ENCODE data around the gene RECQL5. TPM values are rescaled to one million over a fixed set of nuclear protein-coding genes. Genes with fewer than 3 reads are reported as not detected.

Gene RECQL5
- total RNA-seq, 1 experiment from 2014 or later, result 67.0 TPM

DNA sequence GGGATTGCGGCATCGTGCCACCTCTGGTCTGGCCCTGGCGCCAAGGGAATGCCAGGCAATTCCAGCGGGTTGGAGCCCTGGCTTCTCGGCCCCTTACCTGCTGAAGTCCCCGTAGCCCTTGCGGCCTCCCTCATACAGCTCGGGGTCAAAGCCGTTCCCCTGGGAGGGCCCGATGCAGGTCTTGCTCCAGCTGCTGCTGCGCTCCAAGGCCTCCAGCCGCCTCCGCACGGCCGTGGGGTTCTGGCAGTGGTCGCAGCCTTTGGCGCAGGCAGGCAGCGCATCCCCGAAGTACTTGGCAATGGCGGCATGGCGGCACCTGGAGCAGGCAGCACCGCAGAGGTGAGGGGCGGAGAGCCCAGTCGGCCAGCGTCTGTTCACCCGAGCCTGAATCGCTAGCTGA, 35.6 kb downstream of the RECQL5 start:
- Histone ChIP-seq H3K27me3 (replicated peaks; ENCODE audit: control insufficient read depth, insufficient read depth, low read length) (no peaks in the 10 kb centered on the region), H3K9me3 (no peaks in the 10 kb centered on the region), H3K36me3 (ENCODE audit: control insufficient read depth, insufficient read depth, low read length) (peaks cover 7% of the 10 kb centered on the region), H3K4me3 (ENCODE audit: low read depth, low read length) (no peak overlapping the region), H3K4me1 (peaks cover 19% of the 10 kb centered on the region)
- peaks cover 9% of the 10 kb centered on the region for H3K4me1 Mint-ChIP-seq (ENCODE audit: low read depth, unreplicated experiment)
- ChIA-PET CTCF (interaction anchor here (1.0 to 3.1 kb wide), 2 partner anchors 11 to 12 kb away, joined by 3 to 22 read pairs; no protein-coding TSS in a partner anchor), POLR2A (no interaction called here)
- intact Hi-C loops (cut with micrococcal nuclease; ENCODE audit: unreplicated experiment), result no loop called here
- DNase-seq, result no peak
- H3K27me3 Mint-ChIP-seq (ENCODE audit: insufficient read depth, unreplicated experiment), result no peaks in the 10 kb centered on the region
- H3K27ac Mint-ChIP-seq (ENCODE audit: unreplicated experiment), result no peak overlapping the region
- H3K36me3 Mint-ChIP-seq (ENCODE audit: insufficient read depth, unreplicated experiment), result peaks cover 28% of the 10 kb centered on the region
- BruUV-seq (replicated peaks), result no TSS peak
- no peaks in the 10 kb centered on the region for H3K9me3 Mint-ChIP-seq (ENCODE audit: unreplicated experiment)
- no peak overlapping the region for H3K4me3 Mint-ChIP-seq (ENCODE audit: unreplicated experiment)
- TF ChIP-seq, protein P1, sequence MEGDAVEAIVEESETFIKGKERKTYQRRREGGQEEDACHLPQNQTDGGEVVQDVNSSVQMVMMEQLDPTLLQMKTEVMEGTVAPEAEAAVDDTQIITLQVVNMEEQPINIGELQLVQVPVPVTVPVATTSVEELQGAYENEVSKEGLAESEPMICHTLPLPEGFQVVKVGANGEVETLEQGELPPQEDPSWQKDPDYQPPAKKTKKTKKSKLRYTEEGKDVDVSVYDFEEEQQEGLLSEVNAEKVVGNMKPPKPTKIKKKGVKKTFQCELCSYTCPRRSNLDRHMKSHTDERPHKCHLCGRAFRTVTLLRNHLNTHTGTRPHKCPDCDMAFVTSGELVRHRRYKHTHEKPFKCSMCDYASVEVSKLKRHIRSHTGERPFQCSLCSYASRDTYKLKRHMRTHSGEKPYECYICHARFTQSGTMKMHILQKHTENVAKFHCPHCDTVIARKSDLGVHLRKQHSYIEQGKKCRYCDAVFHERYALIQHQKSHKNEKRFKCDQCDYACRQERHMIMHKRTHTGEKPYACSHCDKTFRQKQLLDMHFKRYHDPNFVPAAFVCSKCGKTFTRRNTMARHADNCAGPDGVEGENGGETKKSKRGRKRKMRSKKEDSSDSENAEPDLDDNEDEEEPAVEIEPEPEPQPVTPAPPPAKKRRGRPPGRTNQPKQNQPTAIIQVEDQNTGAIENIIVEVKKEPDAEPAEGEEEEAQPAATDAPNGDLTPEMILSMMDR (IDR thresholded peaks at IDR 0.05; ENCODE audit: insufficient read depth in 1 of 2, low read depth in 1 of 2, low read length in 1 of 2, severe bottlenecking in 1 of 2, unreplicated experiment in 1 of 2), result no peak

DNA sequence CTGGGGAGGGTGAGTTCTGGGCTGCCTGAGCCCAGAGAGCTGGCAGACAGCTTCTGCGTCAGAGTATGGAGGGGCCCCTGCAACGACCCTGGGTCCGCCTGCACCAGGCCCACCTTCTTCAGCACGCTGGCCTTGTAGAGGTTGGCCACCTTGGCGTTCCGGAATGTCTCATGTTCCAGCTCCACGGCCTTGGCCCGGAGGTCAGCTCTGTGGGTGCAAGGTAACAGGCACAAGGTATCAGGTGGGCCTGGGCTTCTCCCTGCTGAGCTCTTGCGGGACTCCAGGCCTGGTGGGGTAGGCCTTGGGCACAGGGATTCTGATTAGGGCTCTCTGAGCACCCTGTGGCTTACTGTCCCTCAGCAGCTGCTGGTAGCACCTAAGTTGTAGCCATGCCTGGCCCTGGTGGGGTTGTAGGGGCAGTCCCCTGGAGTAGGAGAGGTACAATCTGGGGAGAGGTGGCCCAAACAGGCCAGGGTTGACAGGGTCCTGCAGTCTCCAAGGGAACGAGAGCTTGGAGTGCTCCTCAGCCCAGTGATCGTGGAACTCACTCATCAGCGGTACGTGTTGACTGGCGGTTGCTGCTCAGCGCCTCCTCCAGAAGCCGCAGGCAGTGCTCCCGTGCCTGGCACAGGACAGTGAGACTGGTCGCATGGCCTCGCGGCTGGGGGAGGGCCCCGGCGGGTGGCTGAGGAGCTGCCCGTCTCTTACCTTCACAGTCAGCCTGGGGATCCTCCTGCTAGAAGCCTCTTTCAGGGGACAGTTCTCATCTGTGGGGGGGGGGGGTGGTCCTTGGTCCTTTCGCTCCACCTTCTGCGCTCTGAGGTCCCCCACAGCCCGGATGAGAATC, 36.7 kb downstream of the RECQL5 start:
- no peaks in the 10 kb centered on the region for H3K27me3 ChIP-seq (replicated peaks; ENCODE audit: control insufficient read depth, insufficient read depth, low read length)
- H3K4me3 ChIP-seq (ENCODE audit: low read depth, low read length), result no peak overlapping the region
- no peaks in the 10 kb centered on the region for H3K9me3 ChIP-seq
- no peaks in the 10 kb centered on the region for H3K9me3 Mint-ChIP-seq (ENCODE audit: unreplicated experiment)
- peaks cover 19% of the 10 kb centered on the region for H3K4me1 ChIP-seq
- TF ChIP-seq, protein P1 (IDR thresholded peaks at IDR 0.05; ENCODE audit: insufficient read depth in 1 of 2, low read depth in 1 of 2, low read length in 1 of 2, severe bottlenecking in 1 of 2, unreplicated experiment in 1 of 2), result no peak
- peaks cover 9% of the 10 kb centered on the region for H3K4me1 Mint-ChIP-seq (ENCODE audit: low read depth, unreplicated experiment)
- BruUV-seq (replicated peaks), result no TSS peak
- H3K4me3 Mint-ChIP-seq (ENCODE audit: unreplicated experiment), result no peak overlapping the region
- no peaks in the 10 kb centered on the region for H3K27me3 Mint-ChIP-seq (ENCODE audit: insufficient read depth, unreplicated experiment)
- no peak for DNase-seq
- intact Hi-C loops (cut with micrococcal nuclease; ENCODE audit: unreplicated experiment), result no loop called here
- ChIA-PET CTCF (interaction anchor here (0.6 to 1.7 kb wide), 7 partner anchors 11 to 120 kb away, joined by 3 to 7 read pairs (median 5); no protein-coding TSS in a partner anchor), POLR2A (no interaction called here)
- peaks cover 21% of the 10 kb centered on the region for H3K36me3 Mint-ChIP-seq (ENCODE audit: insufficient read depth, unreplicated experiment)
- H3K36me3 ChIP-seq (ENCODE audit: control insufficient read depth, insufficient read depth, low read length), result peaks cover 7% of the 10 kb centered on the region
- H3K27ac Mint-ChIP-seq (ENCODE audit: unreplicated experiment), result no peak overlapping the region

DNA sequence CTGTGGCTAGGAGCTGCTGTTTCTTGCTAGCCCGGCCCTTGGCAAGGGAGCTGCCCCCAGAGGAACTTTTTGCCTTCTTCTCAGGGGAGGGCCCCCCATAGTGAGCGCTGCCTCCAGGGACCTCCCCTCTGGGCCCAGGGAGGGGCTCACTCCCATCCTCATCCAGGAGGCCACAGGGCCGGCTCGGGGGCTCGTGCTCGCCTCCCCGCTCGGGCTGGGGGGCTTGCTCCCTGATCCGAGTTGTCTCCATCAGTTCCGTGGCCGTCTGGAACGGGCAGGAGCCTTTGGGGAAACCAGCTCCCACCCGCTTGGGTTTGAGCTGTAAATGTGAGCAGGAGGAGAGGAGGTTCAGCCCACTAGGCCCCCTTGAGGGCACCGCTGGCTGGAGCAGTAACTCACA, 37.8 kb downstream of the RECQL5 start:
- Mint-ChIP-seq H3K27me3 (ENCODE audit: insufficient read depth, unreplicated experiment) (no peaks in the 10 kb centered on the region), H3K27ac (ENCODE audit: unreplicated experiment) (no peak overlapping the region), H3K36me3 (ENCODE audit: insufficient read depth, unreplicated experiment) (peaks cover 25% of the 10 kb centered on the region), H3K4me3 (ENCODE audit: unreplicated experiment) (no peak overlapping the region), H3K4me1 (ENCODE audit: low read depth, unreplicated experiment) (peaks cover 9% of the 10 kb centered on the region), H3K9me3 (ENCODE audit: unreplicated experiment) (no peaks in the 10 kb centered on the region)
- H3K9me3 ChIP-seq, result no peaks in the 10 kb centered on the region
- H3K4me1 ChIP-seq, result peaks cover 15% of the 10 kb centered on the region
- H3K27me3 ChIP-seq (replicated peaks; ENCODE audit: control insufficient read depth, insufficient read depth, low read length), result no peaks in the 10 kb centered on the region
- TF ChIP-seq, protein P1 (IDR thresholded peaks at IDR 0.05; ENCODE audit: insufficient read depth in 1 of 2, low read depth in 1 of 2, low read length in 1 of 2, severe bottlenecking in 1 of 2, unreplicated experiment in 1 of 2), result no peak
- H3K36me3 ChIP-seq (ENCODE audit: control insufficient read depth, insufficient read depth, low read length), result peaks cover 7% of the 10 kb centered on the region
- ChIA-PET POLR2A (no interaction called here), CTCF (interaction anchor here (1.5 to 1.7 kb wide), 3 partner anchors 24 to 118 kb away, joined by 4 to 7 read pairs (median 5); no protein-coding TSS in a partner anchor)
- intact Hi-C loops (cut with micrococcal nuclease; ENCODE audit: unreplicated experiment), result no loop called here
- no peak overlapping the region for H3K4me3 ChIP-seq (ENCODE audit: low read depth, low read length)
- no TSS peak for BruUV-seq (replicated peaks)
- DNase-seq, result no peak

All from Caco-2 (cell line).